Chondrocyte (in vitro differentiated cells): ENCODE data around the gene PLB1. TPM values are rescaled to one million over a fixed set of nuclear protein-coding genes. Genes with fewer than 3 reads are reported as not detected.

ENCODE experiments used
- DNase-seq: peaks from one replicate; pipeline ENCODE4 v3.0.0; 2021; ENCODE audit warnings: mixed read lengths, low spot score
- H3K27ac Mint-ChIP-seq: one replicate; pipeline ENCODE4 v1.8.0; 2021; ENCODE audit warnings: mild to moderate bottlenecking, moderate library complexity, mixed read lengths; ENCODE audit not compliant: unreplicated experiment
- H3K27me3 Mint-ChIP-seq: 2 replicates; pipeline ENCODE4 v1.8.0; 2021; ENCODE audit warnings: low read depth, mixed read lengths
- H3K36me3 Mint-ChIP-seq: 2 replicates; pipeline ENCODE4 v1.8.0; 2021; ENCODE audit warnings: low read depth, mixed read lengths
- H3K4me1 Mint-ChIP-seq: 2 replicates; pipeline ENCODE4 v1.8.0; 2021; ENCODE audit warnings: low read depth, mild to moderate bottlenecking, mixed read lengths
- H3K4me3 Mint-ChIP-seq: one replicate; pipeline ENCODE4 v1.8.0; 2021; ENCODE audit warnings: mild to moderate bottlenecking, moderate library complexity, mixed read lengths; ENCODE audit not compliant: unreplicated experiment
- H3K9me3 Mint-ChIP-seq: 2 replicates; pipeline ENCODE4 v1.8.0; 2021; ENCODE audit warnings: low read depth, mixed read lengths
- CTCF ChIP-seq: fragments of 200-600 bp; sonication (generic); IDR thresholded peaks from 2 replicates; pipeline ENCODE4 v1.5.0; 2021; ENCODE audit warnings: antibody characterized with exemption, mild to moderate bottlenecking, moderate library complexity
- total RNA-seq: library from RNA; stranded (reverse); gene quantifications from 3 replicates; pipeline ENCODE4 v1.2.1, GENCODE V29; 2021

Gene PLB1
- total RNA-seq, 1 donor from 2014 or later = 4.4 TPM

- no peaks in the 10 kb centered on the region for H3K4me1 Mint-ChIP-seq
- TF ChIP-seq CTCF = no peak
- no peak for DNase-seq
- H3K27ac Mint-ChIP-seq = no peak overlapping the region
- no peaks in the 10 kb centered on the region for H3K36me3 Mint-ChIP-seq
- no peaks in the 10 kb centered on the region for H3K9me3 Mint-ChIP-seq
- H3K27me3 Mint-ChIP-seq = no peaks in the 10 kb centered on the region
- no peak overlapping the region for H3K4me3 Mint-ChIP-seq
These were observed 60.4 kb downstream of the PLB1 start for GRCh38 chr2:28556303-28556702.

GRCh38 chr2:28557389-28558131, 61.7 kb downstream of the PLB1 start:
- no peak for DNase-seq
- Mint-ChIP-seq H3K4me3 (no peak overlapping the region), H3K27ac (no peak overlapping the region), H3K36me3 (no peaks in the 10 kb centered on the region), H3K4me1 (no peaks in the 10 kb centered on the region), H3K27me3 (no peaks in the 10 kb centered on the region), H3K9me3 (no peaks in the 10 kb centered on the region)
- no peak for TF ChIP-seq CTCF

DNA sequence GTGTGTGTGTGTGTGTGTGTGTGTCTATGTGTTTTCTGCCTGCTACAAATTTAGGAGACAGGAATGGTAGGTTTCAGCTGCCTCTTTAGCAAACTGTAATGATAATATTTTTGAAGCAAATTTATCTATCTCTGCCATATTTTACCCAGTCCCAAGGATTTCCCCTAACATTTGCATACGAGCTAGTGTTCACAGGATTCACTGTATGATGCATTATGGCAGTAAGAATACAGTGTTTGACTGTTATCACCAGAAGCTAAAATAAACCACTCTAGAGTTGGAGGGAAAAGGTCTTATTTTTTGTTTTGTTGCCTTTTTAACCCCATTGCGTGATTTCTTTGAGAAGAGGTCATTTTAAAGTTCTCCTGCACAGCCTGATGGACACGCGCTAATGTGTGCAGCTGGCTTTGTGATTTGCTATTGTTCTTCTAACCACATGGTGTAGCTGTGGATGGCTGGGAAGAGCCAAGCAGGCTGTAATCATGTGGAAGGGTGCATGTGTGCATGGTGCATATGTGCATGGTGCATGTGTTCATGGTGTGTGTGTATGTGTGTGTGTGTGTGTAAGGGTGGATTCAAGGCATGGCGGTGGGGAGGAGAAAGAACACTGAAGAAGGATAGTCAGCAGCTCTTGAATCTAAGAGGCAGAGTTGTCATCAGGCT, 62.4 kb downstream of the PLB1 start:
- no peaks in the 10 kb centered on the region for H3K36me3 Mint-ChIP-seq
- DNase-seq = no peak
- no peak for TF ChIP-seq CTCF
- no peaks in the 10 kb centered on the region for H3K27me3 Mint-ChIP-seq
- no peaks in the 10 kb centered on the region for H3K4me1 Mint-ChIP-seq
- no peak overlapping the region for H3K4me3 Mint-ChIP-seq
- H3K27ac Mint-ChIP-seq = no peak overlapping the region
- H3K9me3 Mint-ChIP-seq = no peaks in the 10 kb centered on the region

DNA sequence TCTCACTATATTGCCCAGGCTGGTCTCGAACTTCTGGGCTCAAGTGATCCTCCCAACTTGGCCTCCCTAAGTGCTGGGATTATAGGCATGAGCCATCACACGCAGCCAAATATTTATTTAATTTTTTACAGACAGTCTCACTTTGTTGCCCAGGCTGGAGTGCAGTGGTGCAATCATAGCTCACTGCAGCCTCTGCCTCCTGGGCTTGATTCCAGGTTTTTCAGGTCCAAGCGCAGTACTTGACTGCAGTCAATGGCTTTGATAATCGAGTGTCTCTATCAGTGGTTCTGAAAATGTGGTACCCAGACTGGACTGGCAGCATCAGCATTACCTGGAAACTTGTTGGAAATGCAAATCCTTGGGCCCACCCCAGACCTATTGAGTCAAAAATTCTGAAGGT, 63.1 kb downstream of the PLB1 start:
- no peaks in the 10 kb centered on the region for H3K4me1 Mint-ChIP-seq
- no peaks in the 10 kb centered on the region for H3K36me3 Mint-ChIP-seq
- no peaks in the 10 kb centered on the region for H3K9me3 Mint-ChIP-seq
- DNase-seq = no peak
- H3K4me3 Mint-ChIP-seq = no peak overlapping the region
- no peak overlapping the region for H3K27ac Mint-ChIP-seq
- no peaks in the 10 kb centered on the region for H3K27me3 Mint-ChIP-seq
- TF ChIP-seq CTCF = no peak

- H3K36me3 Mint-ChIP-seq = no peaks in the 10 kb centered on the region
- no peak overlapping the region for H3K4me3 Mint-ChIP-seq
- no peaks in the 10 kb centered on the region for H3K27me3 Mint-ChIP-seq
- H3K27ac Mint-ChIP-seq = no peak overlapping the region
- peaks cover 25% of the 10 kb centered on the region for H3K4me1 Mint-ChIP-seq
- no peaks in the 10 kb centered on the region for H3K9me3 Mint-ChIP-seq
- TF ChIP-seq CTCF = no peak
- no peak for DNase-seq
These were observed 68.0 kb downstream of the PLB1 start for GRCh38 chr2:28563869-28564268.
